Measurements from ENCODE around the gene TOP2B.
A peak's percentile ranks its signal among the peaks of the same experiment; 100 is the strongest.

TOP2B gene

GRCh38 chr3:25679642-25680302, 15.1 kb upstream of the TOP2B start:
- Histone ChIP-seq H3K4me2 (ENCODE audit: low read length) (no peak overlapping the region), H3K27me3 (ENCODE audit: low read depth, low read length) (no peaks in the 10 kb centered on the region), H3K4me3 (ENCODE audit: low read length) (no peak overlapping the region), H3K79me2 (ENCODE audit: low read length) (no peaks in the 10 kb centered on the region), H3K27ac (ENCODE audit: low read length) (no peak overlapping the region), H3K9me3 (ENCODE audit: insufficient read depth, low read length) (no peaks in the 10 kb centered on the region), H3K9ac (ENCODE audit: low read length) (no peak overlapping the region), H4K20me1 (ENCODE audit: insufficient read depth, low read length) (no peaks in the 10 kb centered on the region), H2AFZ (ENCODE audit: low read depth, low read length) (no peak overlapping the region), H3K36me3 (replicated peaks; ENCODE audit: low read depth, low read length) (no peaks in the 10 kb centered on the region), H3K4me1 (ENCODE audit: low read length) (peaks cover 15% of the 10 kb centered on the region)
- no peak for TF ChIP-seq EZH2phosphoT487 (IDR thresholded peaks at IDR 0.05; ENCODE audit: low read depth)

GRCh38 chr3:25679166-25679565, 14.5 kb upstream of the TOP2B start:
- no peak overlapping the region for H3K9ac ChIP-seq (ENCODE audit: low read length)
- TF ChIP-seq CTCF (IDR thresholded peaks at IDR 0.05; ENCODE audit: low read depth, low read length): no peak
- TF ChIP-seq EZH2phosphoT487 (IDR thresholded peaks at IDR 0.05; ENCODE audit: low read depth): no peak
- H3K27ac ChIP-seq (ENCODE audit: low read length): no peak overlapping the region
- no peak overlapping the region for H3K4me3 ChIP-seq (ENCODE audit: low read length)
- H3K9me3 ChIP-seq (ENCODE audit: insufficient read depth, low read length): no peaks in the 10 kb centered on the region
- H2AFZ ChIP-seq (ENCODE audit: low read depth, low read length): peak overlapping the region; percentile 48; the same call in 1 of the 2 replicates
- H3K27me3 ChIP-seq (ENCODE audit: low read depth, low read length): no peaks in the 10 kb centered on the region
- H3K4me2 ChIP-seq (ENCODE audit: low read length): peak overlapping the region; percentile 45
- H3K36me3 ChIP-seq (replicated peaks; ENCODE audit: low read depth, low read length): no peaks in the 10 kb centered on the region
- H4K20me1 ChIP-seq (ENCODE audit: insufficient read depth, low read length): no peaks in the 10 kb centered on the region
- no peaks in the 10 kb centered on the region for H3K79me2 ChIP-seq (ENCODE audit: low read length)
- peaks cover 10% of the 10 kb centered on the region for H3K4me1 ChIP-seq (ENCODE audit: low read length)

- TF ChIP-seq EZH2phosphoT487 (IDR thresholded peaks at IDR 0.05; ENCODE audit: low read depth) (no peak), CTCF (IDR thresholded peaks at IDR 0.05; ENCODE audit: low read depth, low read length) (no peak)
- Histone ChIP-seq H3K27me3 (ENCODE audit: low read depth, low read length) (no peaks in the 10 kb centered on the region), H3K79me2 (ENCODE audit: low read length) (no peaks in the 10 kb centered on the region), H3K4me3 (ENCODE audit: low read length) (no peak overlapping the region), H3K36me3 (replicated peaks; ENCODE audit: low read depth, low read length) (no peaks in the 10 kb centered on the region), H3K4me2 (ENCODE audit: low read length) (no peak overlapping the region), H3K9ac (ENCODE audit: low read length) (no peak overlapping the region), H3K9me3 (ENCODE audit: insufficient read depth, low read length) (no peaks in the 10 kb centered on the region), H2AFZ (ENCODE audit: low read depth, low read length) (no peak overlapping the region), H3K27ac (ENCODE audit: low read length) (no peak overlapping the region), H4K20me1 (ENCODE audit: insufficient read depth, low read length) (no peaks in the 10 kb centered on the region), H3K4me1 (ENCODE audit: low read length) (peaks cover 4% of the 10 kb centered on the region)
These were observed 13.9 kb upstream of the TOP2B start for GRCh38 chr3:25678581-25678980.

- no peaks in the 10 kb centered on the region for H3K79me2 ChIP-seq (ENCODE audit: low read length)
- H3K4me3 ChIP-seq (ENCODE audit: low read length): no peak overlapping the region
- H4K20me1 ChIP-seq (ENCODE audit: insufficient read depth, low read length): no peaks in the 10 kb centered on the region
- H3K9me3 ChIP-seq (ENCODE audit: insufficient read depth, low read length): no peaks in the 10 kb centered on the region
- H3K27ac ChIP-seq (ENCODE audit: low read length): no peak overlapping the region
- H2AFZ ChIP-seq (ENCODE audit: low read depth, low read length): no peak overlapping the region
- H3K36me3 ChIP-seq (replicated peaks; ENCODE audit: low read depth, low read length): no peaks in the 10 kb centered on the region
- no peaks in the 10 kb centered on the region for H3K27me3 ChIP-seq (ENCODE audit: low read depth, low read length)
- H3K4me2 ChIP-seq (ENCODE audit: low read length): no peak overlapping the region
- TF ChIP-seq CTCF (IDR thresholded peaks at IDR 0.05; ENCODE audit: low read depth, low read length) (no peak), EZH2phosphoT487 (IDR thresholded peaks at IDR 0.05; ENCODE audit: low read depth) (no peak)
- H3K9ac ChIP-seq (ENCODE audit: low read length): no peak overlapping the region
- H3K4me1 ChIP-seq (ENCODE audit: low read length): no peaks in the 10 kb centered on the region
These were observed 12.4 kb upstream of the TOP2B start for GRCh38 chr3:25677121-25677520.
